HG03457 (cell line): ENCODE data around the gene VWA5B2.

Experiments used
- ATAC-seq: cut with Tn5 transposase; IDR thresholded peaks from one replicate; pipeline ENCODE4 v1.9.1; 2021; ENCODE audit warnings: moderate number of reproducible peaks; ENCODE audit not compliant: unreplicated experiment

VWA5B2 gene

DNA sequence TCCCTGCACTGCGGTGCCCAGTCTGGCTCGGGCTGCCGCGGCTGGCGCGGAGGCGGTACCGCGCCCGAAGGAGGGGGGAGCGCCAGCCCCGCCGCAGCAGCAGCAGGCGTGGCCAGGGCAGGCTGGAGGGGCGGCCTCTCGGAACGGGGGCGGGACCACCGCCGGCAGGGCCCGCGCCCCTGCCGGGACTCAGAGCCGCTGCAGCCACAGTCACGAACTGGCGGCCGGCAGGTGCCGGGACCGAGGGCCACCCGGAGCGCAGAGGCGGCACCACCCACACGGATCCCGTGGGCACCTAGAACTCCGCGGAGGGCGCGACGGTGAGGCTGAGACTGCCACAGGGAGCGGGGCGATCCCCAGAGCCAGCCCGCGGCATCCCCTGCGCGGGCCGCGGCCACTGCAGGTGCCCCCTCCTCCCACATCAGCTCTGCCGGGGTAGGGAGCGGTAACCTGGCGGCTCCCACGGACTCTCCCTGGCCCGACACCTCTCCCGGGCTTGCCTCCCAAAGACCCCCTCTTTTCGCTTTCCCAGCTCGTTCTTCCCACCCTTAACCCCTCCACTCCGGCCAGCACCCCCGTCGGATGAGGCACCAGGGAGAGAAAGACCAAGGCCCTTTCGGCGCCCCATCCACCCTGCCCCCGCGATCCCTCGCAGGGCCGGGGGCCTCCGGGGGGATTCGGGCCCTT lies at the start of gene VWA5B2:
TSS of gene VWA5B2 (plus strand) at position 192 of the 687 bp plus-strand sequence. CDS start 944 bp downstream, outside the sequence.
- peak; percentile 82 for ATAC-seq

DNA sequence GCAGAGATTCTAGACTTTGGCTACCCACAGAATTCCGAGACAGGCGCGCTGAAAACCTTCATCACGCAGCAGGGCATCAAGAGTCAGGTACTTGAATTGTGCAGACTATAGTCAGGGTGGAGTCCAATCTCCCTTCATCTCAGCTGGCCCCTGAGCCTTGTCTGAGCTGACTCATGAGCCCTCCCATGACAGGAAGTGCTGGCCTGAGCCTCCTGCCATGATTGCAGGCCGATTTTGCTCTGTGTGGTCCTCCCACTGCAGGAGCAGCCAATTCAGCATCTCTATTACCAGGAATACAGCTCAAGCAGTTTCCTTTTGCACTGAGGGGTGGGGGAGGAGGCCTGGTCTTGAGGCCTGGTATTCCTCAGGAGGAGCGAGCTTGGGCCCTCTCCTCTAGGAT lies 49.2 kb upstream of the VWA5B2 start:
- ATAC-seq = no peak

DNA sequence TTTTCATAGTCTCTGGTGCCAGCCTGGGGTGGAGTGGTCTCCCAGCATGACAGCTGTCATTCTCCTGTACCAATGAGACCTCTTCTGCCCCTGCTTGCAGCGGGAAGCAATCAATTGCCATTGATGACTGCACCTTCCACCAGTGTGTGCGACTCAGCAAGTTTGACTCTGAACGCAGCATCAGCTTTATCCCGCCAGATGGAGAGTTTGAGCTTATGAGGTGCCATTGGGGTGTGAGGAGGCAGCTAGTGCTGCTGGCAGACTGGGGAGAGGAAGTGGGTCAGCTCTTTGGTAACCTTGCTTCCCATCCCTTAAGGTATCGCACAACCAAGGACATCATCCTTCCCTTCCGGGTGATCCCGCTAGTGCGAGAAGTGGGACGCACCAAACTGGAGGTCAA lies 47.8 kb upstream of the VWA5B2 start:
- ATAC-seq = no peak

DNA sequence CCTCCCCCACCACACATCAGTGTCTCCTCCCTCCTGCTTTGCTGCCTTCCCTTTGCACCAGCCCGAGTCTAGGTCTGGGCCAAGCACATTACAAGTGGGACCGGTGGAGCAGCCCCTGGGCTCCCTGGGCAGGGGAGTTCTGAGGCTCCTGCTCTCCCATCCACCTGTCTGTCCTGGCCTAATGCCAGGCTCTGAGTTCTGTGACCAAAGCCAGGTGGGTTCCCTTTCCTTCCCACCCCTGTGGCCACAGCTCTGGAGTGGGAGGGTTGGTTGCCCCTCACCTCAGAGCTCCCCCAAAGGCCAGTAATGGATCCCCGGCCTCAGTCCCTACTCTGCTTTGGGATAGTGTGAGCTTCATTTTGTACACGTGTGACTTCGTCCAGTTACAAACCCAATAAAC lies 45.7 kb upstream of the VWA5B2 start:
- ATAC-seq = no peak

DNA sequence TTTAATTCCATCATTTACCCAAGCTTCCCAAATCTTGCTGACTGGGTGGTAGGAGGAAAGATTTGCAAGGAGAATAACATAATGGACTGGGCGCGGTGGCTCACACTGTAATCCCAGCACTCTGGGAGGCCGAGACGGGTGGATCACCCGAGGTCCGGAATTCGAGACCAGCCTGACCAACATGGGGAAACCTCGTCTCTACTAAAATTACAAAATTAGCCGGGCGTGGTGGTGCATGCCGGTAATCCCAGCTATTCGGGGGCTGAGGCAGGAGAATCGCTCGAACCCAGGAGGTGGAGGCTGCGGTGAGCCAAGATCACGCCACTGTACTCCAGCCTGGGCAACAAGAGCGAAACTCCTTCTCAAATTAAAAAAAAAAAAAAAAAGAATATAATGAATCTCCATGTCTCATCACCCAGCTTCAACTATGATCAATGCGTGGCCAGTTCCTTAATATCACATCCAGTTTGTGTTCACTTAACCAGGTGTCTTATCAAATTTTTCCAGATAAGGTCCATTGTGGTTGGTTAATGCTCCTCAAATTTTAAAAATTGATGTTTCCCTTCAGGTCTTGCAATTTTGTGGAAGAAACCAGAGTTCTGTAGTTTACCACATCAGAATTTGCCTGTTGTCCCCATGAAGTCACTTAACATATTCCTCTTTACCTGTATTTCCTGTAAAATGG lies 44.7 kb upstream of the VWA5B2 start:
- ATAC-seq = no peak

DNA sequence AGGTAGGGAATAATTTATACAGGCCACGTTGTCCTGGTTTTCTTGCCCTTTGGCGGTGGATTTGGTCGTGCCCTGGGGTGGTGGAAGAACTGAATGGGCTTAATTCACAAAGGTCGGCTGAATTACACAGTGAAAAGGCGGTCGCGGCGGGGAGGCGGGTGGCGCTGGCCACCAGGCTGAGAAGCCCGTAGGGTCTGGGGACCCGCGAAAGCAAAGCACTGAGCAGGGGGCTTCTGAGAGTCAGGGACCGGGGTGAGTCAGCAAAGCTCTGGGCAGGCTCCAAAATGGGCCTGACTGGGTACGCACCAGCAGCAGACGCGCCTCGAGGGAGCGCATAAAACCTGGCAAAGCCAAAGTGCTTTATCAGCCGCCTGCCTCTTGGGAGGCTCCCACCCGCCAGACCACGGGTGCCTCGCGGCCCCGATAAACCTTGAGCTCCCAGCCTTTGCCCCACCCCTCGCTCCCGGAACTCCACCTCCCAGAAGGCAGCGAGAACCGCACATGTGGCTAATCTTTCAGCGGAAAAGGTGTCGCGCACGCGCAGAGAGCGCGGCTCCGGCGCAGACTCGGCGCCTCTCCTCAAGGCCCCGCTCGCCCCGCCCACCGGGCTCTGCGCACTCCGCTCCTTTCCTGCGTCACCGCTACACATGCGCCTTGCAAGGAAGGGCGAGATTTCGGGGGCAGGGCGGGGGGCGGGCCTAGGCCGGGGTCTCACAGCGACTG lies 43.8 kb upstream of the VWA5B2 start:
- ATAC-seq = peak; percentile 77

DNA sequence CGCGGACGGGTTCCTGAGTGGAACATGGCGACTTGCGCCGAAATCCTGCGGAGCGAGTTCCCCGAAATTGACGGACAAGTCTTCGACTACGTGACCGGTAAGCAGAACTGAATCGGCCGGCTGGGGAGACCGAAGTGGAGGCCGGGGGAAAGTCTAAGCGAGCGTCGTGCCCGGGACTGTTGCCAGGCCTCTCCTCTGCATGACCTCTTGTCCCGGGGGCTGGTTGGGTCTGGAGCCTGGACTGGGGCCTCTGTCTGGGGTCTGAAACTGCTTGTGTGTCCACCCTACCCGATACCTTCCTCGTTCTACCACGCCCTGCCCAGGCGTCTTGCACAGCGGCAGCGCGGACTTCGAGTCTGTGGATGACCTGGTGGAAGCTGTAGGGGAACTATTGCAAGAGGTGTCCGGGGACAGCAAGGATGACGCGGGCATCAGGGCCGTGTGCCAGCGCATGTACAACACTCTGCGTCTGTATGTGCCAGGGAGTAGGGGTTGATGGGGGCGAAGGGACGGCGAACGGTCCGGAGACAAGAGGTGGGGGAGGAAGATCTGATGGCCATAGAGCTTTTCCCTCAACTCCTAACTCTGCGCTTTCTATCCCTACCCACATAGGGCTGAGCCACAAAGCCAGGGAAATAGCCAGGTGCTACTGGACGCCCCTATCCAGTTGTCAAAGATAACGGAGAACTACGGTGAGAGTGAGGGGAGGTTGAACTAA lies 43.0 kb upstream of the VWA5B2 start, which contains the start of gene ABCF3:
TSS of gene ABCF3 (plus strand) at position 16 of the 718 bp plus-strand sequence. CDS start at position 25, 9 bp downstream.
- ATAC-seq = peak; percentile 15

DNA sequence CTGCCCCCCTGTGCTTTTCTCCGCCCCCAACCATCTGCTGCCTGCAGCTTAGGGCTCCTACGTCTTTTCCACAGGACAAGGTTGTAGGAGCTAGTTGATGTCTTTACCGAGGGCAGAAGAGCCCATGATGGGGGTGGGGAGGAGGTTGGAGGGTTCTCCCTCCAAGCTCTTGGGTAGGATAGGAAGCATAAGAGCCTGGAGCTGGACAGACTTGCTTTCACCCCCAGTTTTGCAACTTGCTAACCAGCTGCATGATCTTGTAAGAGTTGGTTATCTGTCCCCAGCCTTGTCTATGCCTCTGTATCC lies 42.5 kb upstream of the VWA5B2 start:
- no peak for ATAC-seq

DNA sequence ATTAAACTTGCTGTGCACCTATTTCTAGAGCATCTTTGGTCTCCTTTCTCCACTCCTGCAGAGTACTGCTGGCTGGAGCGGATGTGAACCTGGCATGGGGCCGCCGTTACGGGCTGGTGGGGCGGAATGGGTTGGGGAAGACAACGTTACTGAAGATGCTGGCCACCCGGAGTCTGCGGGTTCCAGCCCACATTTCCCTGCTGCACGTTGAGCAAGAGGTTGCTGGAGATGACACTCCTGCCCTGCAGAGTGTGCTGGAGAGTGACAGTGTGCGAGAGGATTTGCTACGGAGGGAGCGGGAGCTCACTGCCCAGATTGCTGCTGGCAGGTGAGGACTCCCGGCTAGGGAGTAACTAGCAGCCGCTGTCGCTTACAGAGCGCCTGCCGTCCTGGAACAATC lies 41.3 kb upstream of the VWA5B2 start:
- no peak for ATAC-seq

DNA sequence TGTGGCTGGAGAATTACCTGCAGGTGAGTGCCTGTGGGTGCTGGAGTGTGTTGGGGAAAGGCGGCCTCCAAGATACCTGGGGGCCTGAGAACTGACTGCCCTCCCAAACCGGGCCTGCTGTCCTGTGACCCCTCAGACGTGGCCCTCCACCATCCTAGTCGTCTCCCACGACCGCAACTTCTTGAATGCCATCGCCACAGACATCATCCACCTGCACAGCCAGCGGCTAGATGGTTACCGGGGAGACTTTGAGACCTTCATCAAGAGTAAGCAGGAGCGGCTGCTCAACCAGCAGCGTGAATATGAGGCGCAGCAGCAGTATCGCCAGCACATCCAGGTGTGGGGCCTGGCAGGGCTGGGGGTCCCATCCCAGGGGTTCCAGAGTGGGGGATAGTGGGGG lies 40.0 kb upstream of the VWA5B2 start:
- ATAC-seq = no peak

DNA sequence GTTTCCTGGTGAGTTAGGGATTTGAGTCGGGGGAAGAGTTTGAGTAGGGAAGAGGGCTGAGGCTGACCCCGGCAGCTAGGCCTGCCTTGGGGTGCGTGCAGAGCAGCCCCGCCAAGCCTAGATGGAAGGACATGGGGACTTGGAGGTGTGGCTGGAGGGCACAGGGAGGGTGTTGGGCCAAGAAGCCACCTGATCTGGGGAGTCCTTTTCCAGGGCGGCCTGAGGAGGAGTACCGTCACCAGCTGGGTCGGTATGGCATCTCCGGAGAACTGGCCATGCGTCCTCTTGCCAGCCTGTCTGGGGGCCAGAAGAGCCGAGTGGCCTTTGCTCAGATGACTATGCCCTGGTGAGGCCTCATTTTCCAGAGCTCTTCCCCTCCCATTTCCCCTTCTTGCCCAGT lies 36.5 kb upstream of the VWA5B2 start:
- ATAC-seq = no peak

DNA sequence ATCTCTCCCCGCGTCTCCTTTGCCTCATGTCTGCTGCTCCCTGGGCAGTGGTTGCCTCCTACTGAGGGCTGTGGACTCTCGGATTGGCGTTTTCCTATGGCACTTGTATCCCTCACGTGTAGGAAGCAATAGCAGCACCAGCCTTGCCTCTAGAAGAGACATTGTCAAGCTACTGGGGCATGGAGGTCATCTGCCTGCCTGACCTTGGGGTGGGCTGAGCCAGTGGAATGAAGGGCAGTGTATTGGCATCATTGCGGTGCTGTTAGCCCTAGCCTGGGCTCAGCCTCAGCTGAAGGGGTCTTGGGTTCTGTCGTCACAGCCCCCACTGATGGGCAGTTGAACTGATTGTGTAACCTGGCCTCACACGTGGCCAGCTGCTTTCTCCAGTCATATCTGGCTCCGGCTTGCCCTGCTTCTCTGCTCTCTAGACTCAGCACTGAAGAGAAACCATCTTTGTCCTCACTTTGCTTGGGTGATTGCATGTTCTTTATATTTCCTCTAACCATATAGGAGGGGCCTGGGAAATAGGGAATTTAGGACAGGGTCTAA lies 35.3 kb upstream of the VWA5B2 start:
- no peak for ATAC-seq

DNA sequence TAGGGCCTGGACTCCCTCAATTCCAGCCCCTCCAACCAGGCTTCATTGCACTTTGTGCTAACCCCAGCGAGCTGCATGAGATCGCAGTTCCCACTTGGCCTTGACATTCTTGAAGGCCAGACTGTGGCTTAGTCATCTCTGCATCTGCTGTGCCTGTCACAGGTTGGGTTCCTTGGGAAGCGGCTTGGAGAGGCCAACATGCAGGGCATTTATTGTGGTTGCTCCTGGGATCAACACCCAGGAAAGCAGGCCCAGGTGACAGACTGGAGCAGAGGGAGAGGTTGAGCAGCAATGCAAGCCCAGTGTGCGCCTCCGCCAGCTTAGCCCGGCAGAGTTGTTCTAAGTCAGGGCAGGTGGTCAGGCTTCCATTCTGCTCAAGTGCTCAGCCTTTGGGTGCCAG lies 32.8 kb upstream of the VWA5B2 start:
- no peak for ATAC-seq

DNA sequence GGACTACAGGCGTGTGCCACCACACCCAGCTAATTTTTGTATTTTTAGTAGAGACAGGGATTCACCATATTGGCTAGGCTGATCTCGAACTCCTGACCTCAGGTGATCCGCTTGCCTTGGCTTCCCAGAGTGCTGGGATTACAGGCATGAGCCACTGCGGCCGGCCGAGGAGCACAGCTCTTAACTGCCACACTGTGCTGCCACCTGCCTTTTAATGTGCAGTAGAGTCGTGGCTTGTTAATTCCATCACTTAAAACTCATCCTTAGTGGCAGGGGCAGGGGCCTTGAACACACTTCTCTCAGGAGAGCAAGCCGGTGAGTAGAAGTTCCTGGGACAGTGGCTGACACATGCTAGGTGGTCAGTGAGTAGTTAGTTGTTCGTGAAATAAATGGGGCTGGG lies 30.9 kb upstream of the VWA5B2 start:
- no peak for ATAC-seq

DNA sequence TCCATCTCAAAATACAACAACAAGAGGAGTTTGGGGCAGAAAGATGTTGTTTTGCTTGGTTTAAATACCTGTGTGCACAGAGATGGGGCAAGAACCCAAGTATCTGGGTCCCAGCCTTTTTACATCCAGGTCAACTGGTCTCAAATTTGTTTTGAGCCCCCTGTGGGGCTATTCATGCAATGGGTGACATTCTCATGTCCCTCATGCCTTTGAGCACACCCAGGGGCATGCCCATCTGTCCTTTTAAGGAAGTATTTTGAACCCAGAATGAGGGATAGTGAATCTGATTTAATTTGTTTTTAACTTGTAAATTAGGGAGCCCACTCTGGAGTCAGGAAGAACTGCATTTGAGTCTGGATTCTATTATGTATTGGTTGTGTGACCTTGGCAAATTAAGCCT lies 28.6 kb upstream of the VWA5B2 start:
- ATAC-seq = no peak

DNA sequence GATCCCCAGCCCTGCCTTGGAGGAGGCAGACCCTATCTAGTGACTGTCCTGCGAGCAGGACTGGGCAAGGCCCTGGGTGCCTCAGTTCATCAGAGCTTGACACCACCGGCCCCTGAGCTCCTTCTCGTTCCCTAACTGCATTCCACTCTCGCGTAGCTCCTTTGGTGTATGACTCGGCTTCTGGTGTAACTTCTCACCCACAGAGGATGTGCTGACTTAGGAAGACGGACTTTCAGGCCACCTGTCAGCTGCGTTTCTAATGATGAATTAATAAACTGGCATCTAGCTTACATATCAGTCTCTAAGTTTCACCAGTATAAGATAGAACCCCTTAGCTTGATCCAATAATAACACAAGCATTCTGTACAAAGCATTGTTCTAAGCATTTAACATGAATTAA lies 25.9 kb upstream of the VWA5B2 start:
- ATAC-seq = no peak

DNA sequence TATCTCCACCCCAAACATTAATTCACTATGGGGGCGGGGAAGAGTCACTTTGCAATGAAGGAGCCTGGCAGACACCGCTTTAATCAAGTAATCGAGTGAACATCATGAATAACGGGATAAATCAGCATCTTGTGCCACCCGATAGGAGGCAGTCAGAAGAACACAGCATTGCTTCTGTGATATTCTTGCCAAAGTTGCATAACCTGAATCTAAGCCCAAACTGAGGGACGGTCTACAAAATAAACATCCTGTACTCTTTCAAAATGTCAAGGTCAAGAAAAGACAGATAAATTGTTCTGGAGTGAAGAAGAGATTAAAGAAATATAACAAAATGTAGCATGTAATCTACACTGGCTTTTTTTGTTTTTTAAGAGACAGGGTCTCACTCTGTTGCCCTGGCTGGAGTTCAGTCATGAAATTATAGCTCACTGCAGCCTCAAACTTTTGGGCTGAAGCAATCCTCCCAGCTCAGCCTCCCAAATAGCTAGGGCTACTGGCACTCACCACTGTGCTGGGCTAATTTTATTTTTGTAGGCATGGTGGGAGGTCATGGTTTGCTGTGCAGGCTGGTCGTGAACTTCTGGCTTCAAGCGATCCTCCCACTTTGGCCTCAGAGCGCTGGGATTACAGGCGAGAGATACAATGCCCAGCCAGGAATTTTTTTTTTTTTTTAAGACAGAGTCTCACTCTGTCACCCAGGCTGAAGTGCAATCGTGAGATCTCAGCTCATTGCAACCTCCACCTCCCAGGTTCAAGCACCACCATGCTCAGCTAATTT lies 20.1 kb upstream of the VWA5B2 start:
- ATAC-seq = no peak

DNA sequence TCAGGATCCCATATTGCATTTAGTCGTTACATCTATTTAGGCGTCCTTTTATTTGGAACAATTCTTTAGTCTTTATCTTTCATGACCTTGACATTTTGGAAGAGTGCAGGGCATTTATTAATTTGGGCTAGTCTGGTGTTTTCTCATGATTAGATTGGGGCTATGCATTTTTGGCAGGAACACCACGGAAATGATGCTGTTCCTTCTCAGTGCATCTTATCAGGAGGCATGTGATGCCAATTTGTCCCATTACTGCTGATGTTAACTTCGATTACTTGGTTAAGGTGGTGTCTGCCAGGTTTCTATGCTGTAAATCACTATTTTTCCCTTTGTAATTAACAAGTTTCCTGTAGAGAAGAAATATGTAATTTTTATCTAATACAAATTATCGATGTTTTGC lies 18.1 kb upstream of the VWA5B2 start:
- ATAC-seq = no peak

DNA sequence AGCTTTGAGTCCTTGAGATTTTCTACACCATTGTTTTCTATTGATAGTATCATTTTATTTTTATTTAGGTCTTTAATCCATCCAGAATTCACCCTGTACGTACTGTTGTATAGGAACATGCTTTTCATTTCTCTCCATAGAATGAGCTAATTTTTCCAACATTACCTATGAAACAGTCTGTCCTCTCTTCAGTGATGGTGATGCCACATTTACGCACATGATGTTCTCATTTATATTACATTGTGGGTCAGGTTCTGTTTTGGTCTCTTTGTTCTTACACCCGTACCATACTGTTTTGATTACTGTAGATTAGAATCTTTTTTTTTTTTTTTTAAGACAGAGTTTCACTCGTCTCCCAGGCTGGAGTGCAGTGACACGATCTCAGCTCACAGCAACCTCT lies 17.7 kb upstream of the VWA5B2 start:
- ATAC-seq = no peak

DNA sequence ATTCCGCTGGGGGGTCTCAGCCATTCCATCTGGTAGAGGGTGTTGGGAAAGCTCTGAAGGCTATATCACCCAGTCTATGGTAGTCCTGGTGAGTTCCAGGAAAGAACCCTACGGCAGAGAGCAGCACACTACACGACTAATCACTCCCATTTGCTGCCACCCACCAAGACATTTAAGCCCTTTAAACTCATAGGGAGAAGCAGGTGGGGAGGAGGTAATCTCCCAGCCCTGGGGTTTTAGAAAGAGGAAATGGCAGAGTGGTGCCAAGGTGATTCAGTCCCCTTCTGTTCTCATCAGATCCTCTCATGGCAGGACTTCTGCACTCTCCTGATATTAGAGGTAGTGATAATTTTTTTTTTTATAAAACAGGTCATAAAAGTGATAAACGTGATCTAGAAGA lies 10.6 kb upstream of the VWA5B2 start:
- no peak for ATAC-seq
